ENCODE measurements around the gene AGBL1.

DNA sequence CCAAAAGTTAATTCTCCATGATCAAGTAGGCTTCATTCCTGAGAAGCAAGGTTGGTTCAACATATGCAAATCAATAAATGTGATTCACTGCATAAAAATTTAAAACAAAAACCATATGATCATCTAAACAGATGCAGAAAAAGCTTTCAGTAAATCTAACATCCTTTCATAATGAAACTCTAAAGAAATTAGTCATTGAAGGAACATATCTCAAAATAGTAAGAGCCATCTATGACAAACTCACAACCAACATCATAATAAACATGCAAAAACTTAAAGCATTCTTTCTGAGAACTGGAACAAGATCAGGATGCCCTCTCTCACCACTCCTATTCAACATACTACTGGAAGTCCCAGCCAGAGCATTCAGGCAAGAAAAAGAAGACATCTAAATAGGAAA is 254.1 kb downstream of the AGBL1 start:
- no peak for TF ChIP-seq POLR2AphosphoS5 (IDR thresholded peaks at IDR 0.05)
- TF ChIP-seq, protein P1, sequence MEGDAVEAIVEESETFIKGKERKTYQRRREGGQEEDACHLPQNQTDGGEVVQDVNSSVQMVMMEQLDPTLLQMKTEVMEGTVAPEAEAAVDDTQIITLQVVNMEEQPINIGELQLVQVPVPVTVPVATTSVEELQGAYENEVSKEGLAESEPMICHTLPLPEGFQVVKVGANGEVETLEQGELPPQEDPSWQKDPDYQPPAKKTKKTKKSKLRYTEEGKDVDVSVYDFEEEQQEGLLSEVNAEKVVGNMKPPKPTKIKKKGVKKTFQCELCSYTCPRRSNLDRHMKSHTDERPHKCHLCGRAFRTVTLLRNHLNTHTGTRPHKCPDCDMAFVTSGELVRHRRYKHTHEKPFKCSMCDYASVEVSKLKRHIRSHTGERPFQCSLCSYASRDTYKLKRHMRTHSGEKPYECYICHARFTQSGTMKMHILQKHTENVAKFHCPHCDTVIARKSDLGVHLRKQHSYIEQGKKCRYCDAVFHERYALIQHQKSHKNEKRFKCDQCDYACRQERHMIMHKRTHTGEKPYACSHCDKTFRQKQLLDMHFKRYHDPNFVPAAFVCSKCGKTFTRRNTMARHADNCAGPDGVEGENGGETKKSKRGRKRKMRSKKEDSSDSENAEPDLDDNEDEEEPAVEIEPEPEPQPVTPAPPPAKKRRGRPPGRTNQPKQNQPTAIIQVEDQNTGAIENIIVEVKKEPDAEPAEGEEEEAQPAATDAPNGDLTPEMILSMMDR (IDR thresholded peaks at IDR 0.05) = no peak

All from transverse colon (tissue), 4 donors.